Suprapubic skin (tissue), 4 donors: Measurements from ENCODE around the gene TULP4.
"Not testable (repeated sequence)": the region's sequence is repeated elsewhere in the genome, so short reads cannot be mapped to it uniquely, and the experiment has no call there.

ENCODE experiments used
- EP300 ChIP-seq: sonication (generic); formaldehyde crosslinking; IDR thresholded peaks from one replicate; pipeline ENCODE4 v1.6.1; 2017; ENCODE audit warnings: antibody characterized with exemption
- POLR2A ChIP-seq, 2 donors: fragments of 450-650 bp; IDR thresholded peaks; one replicate each; pipeline ENCODE4 v1.6.1; 2017; ENCODE audit warnings: antibody characterized with exemption in 2 of 2, mild to moderate bottlenecking in 2 of 2, moderate library complexity in 2 of 2
- POLR2AphosphoS5 ChIP-seq, 3 donors: sonication (generic); formaldehyde crosslinking; IDR thresholded peaks; one replicate each; pipeline ENCODE4 v1.6.1; 2017; ENCODE audit warnings: antibody characterized with exemption in 3 of 3
- TF ChIP-seq, protein P1 (sequence below), 2 donors: fragments of 200-600 bp in 1 of 2; fragments of 450-650 bp in 1 of 2; sonication (generic) in 1 of 2; IDR thresholded peaks; one replicate each; pipeline ENCODE4 v1.5.1; 2016 to 2019; ENCODE audit warnings: antibody characterized with exemption in 2 of 2, mild to moderate bottlenecking in 1 of 2, moderate library complexity in 1 of 2

DNA sequence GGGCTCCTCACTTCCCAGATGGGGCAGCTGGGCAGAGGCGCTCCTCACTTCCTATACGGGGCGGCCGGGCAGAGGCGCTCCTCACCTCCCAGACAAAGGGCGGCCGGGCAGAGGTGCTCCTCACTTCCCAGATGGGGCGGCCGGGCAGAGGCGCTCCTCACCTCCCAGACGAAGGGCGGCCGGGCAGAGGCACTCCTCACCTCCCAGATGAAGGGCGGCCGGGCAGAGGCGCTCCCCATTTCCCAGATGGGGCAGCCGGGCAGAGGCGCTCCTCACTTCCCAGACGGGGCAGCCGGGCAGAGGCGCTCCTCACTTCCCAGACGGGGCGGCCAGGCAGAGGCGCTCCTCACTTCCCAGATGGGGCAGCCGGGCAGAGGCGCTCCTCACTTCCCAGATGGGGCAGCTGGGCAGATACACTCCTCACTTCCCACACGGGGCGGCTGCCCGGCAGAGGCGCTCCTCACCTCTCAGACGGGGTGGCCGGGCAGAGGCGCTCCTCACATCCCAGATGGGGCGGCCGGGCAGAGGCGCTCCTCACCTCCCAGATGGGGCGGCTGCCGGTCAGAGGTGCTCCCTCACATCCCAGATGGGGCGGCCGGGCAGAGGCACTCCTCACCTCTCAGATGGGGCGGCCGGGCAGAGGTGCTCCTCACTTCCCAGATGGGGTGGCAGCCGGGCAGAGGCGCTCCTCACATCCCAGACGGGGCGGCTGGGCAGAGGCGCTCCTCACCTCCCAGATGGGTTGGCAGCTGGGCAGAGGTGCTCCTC, 36.7 kb downstream of the TULP4 start:
- not testable (repeated sequence) for TF ChIP-seq EP300; POLR2A (IDR thresholded peaks at IDR 0.05); POLR2AphosphoS5 (IDR thresholded peaks at IDR 0.05)
- TF ChIP-seq, protein P1, sequence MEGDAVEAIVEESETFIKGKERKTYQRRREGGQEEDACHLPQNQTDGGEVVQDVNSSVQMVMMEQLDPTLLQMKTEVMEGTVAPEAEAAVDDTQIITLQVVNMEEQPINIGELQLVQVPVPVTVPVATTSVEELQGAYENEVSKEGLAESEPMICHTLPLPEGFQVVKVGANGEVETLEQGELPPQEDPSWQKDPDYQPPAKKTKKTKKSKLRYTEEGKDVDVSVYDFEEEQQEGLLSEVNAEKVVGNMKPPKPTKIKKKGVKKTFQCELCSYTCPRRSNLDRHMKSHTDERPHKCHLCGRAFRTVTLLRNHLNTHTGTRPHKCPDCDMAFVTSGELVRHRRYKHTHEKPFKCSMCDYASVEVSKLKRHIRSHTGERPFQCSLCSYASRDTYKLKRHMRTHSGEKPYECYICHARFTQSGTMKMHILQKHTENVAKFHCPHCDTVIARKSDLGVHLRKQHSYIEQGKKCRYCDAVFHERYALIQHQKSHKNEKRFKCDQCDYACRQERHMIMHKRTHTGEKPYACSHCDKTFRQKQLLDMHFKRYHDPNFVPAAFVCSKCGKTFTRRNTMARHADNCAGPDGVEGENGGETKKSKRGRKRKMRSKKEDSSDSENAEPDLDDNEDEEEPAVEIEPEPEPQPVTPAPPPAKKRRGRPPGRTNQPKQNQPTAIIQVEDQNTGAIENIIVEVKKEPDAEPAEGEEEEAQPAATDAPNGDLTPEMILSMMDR (IDR thresholded peaks at IDR 0.05): not testable (repeated sequence)
